PC-3 (cell line): Measurements from ENCODE around the gene ESPNL. TPM values are rescaled to one million over a fixed set of nuclear protein-coding genes. Genes with fewer than 3 reads are reported as not detected.

Experiments used
- ATAC-seq: fragments of 200-7000 bp; cut with Tn5 transposase; 2 replicates; pipeline ENCODE4 v1.9.1; 2020; ENCODE audit warnings: mild to moderate bottlenecking, moderate library complexity
- BruUV-seq: library from RNA; stranded (reverse); fragments of 400-500 nt; replicated peaks from 2 replicates; lab custom pipeline; 2021; lab: Mats Ljungman, UMichigan
- CTCF ChIA-PET: fragments of 300-600 bp; sonication (Branson Sonifier 250); formaldehyde crosslinking; loops from one replicate; lab custom pipeline; 2022; ENCODE audit warnings: antibody characterized with exemption; lab: Charles Lee
- POLR2A ChIA-PET: fragments of 300-600 bp; sonication (Branson Sonifier 250); formaldehyde crosslinking; loops from one replicate; lab custom pipeline; 2022; ENCODE audit warnings: antibody characterized with exemption; ENCODE audit not compliant: unreplicated experiment; lab: Charles Lee
- DNase-seq: peaks from one replicate; pipeline ENCODE4 v3.0.0-alpha.2; 2015
- H2AFZ ChIP-seq: fragments of 300-600 bp; sonication (generic); 2 replicates; pipeline ENCODE4 v1.6.0; 2016; ENCODE audit warnings: antibody characterized with exemption, low read length
- H3F3A ChIP-seq: fragments of 300-600 bp; sonication (generic); one replicate; pipeline ENCODE4 v1.6.0; 2017; ENCODE audit warnings: antibody characterized with exemption, low read length, control low read depth, mild to moderate bottlenecking; ENCODE audit not compliant: unreplicated experiment
- H3K27ac ChIP-seq: fragments of 300-600 bp; sonication (generic); 2 replicates; pipeline ENCODE4 v1.5.1; 2016; ENCODE audit warnings: mild to moderate bottlenecking, low read length
- H3K27me3 ChIP-seq: fragments of 300-600 bp; sonication (generic); 2 replicates; pipeline ENCODE4 v1.6.1; 2016; ENCODE audit warnings: low read length, mixed read lengths
- H3K36me3 ChIP-seq: fragments of 300-600 bp; sonication (generic); 2 replicates; pipeline ENCODE4 v1.6.1; 2016; ENCODE audit warnings: low read depth, mixed run types, low read length, mixed read lengths
- H3K4me1 ChIP-seq: fragments of 300-600 bp; sonication (generic); 2 replicates; pipeline ENCODE4 v1.5.1; 2016; ENCODE audit warnings: low read length; ENCODE audit not compliant: insufficient read depth
- H3K4me2 ChIP-seq: fragments of 300-600 bp; sonication (generic); 2 replicates; pipeline ENCODE4 v1.6.0; 2016; ENCODE audit warnings: low read length
- H3K4me3 ChIP-seq: fragments of 300-600 bp; sonication (generic); 2 replicates; pipeline ENCODE4 v1.5.1; 2016; ENCODE audit warnings: mild to moderate bottlenecking, low read length, mixed read lengths
- H3K79me2 ChIP-seq: fragments of 300-600 bp; sonication (generic); 2 replicates; pipeline ENCODE4 v1.6.1; 2017; ENCODE audit warnings: low read length, mixed read lengths
- H3K9ac ChIP-seq: fragments of 300-600 bp; sonication (generic); 2 replicates; pipeline ENCODE4 v1.6.0; 2016; ENCODE audit warnings: mild to moderate bottlenecking, low read length
- H3K9me2 ChIP-seq: fragments of 300-600 bp; sonication (generic); replicated peaks from 2 replicates; pipeline ENCODE4 v1.6.1; 2016; ENCODE audit warnings: mixed run types, low read length, mixed read lengths
- H3K9me3 ChIP-seq: fragments of 300-600 bp; sonication (generic); 2 replicates; pipeline ENCODE4 v1.6.1; 2016; ENCODE audit warnings: low read length, mixed read lengths
- H4K20me1 ChIP-seq: fragments of 300-600 bp; sonication (generic); 2 replicates; pipeline ENCODE4 v1.6.1; 2016; ENCODE audit warnings: low read length, mixed read lengths
- CTCF ChIP-seq: fragments of 300-600 bp; sonication (generic); conservative IDR thresholded peaks from 2 replicates; pipeline ENCODE4 v1.5.1; 2017; ENCODE audit warnings: antibody characterized with exemption, low read depth, mild to moderate bottlenecking, low read length
- EZH2 ChIP-seq: fragments of 300-600 bp; sonication (generic); IDR thresholded peaks from one replicate; pipeline ENCODE4 v1.6.1; 2017; ENCODE audit warnings: antibody characterized with exemption, mild to moderate bottlenecking, low read length; ENCODE audit not compliant: unreplicated experiment
- EZH2phosphoT487 ChIP-seq: fragments of 300-600 bp; sonication (generic); IDR thresholded peaks from 2 replicates; pipeline ENCODE4 v1.6.1; 2018; ENCODE audit warnings: mild to moderate bottlenecking, antibody characterized with exemption, low read length, borderline replicate concordance
- intact Hi-C: fragments of 100-400 bp; cut with micrococcal nuclease; formaldehyde crosslinking; loops from 2 replicates; pipeline ENCODE4 v1.9.0; 2023
- total RNA-seq: library from RNA; depleted of rRNA; stranded (reverse); fragments of >200 nt; gene quantifications from 2 replicates; pipeline ENCODE4 v1.2.3, GENCODE V29; 2014

The ESPNL gene
- total RNA-seq, 1 experiment from 2014 or later, result not detected

GRCh38 chr2:238163481-238164198 lies 63.5 kb downstream of the ESPNL start:
- ATAC-seq (no peak), DNase-seq (no peak)
- H4K20me1 ChIP-seq, result no peaks in the 10 kb centered on the region
- H3K4me1 ChIP-seq, result peaks cover 3% of the 10 kb centered on the region
- H3K4me2 ChIP-seq, result no peak overlapping the region
- H2AFZ ChIP-seq, result no peak overlapping the region
- BruUV-seq, result no TSS peak
- no peaks in the 10 kb centered on the region for H3K9me3 ChIP-seq
- H3K36me3 ChIP-seq, result no peaks in the 10 kb centered on the region; the same call in 1 of the 2 replicates
- no peak overlapping the region for H3K27ac ChIP-seq
- no peak for TF ChIP-seq CTCF
- no peak overlapping the region for H3K4me3 ChIP-seq
- no peaks in the 10 kb centered on the region for H3K9me2 ChIP-seq
- H3F3A ChIP-seq, result no peaks in the 10 kb centered on the region
- H3K9ac ChIP-seq, result no peak overlapping the region
- no peaks in the 10 kb centered on the region for H3K79me2 ChIP-seq
- no peaks in the 10 kb centered on the region for H3K27me3 ChIP-seq
- intact Hi-C loops, result no loop called here
- CTCF ChIA-PET, result no interaction called here
- POLR2A ChIA-PET, result no interaction called here

- POLR2A ChIA-PET, result no interaction called here
- H3K4me3 ChIP-seq, result no peak overlapping the region
- no peaks in the 10 kb centered on the region for H4K20me1 ChIP-seq
- H3K4me2 ChIP-seq, result no peak overlapping the region
- ATAC-seq (no peak), DNase-seq (no peak)
- no peaks in the 10 kb centered on the region for H3K9me2 ChIP-seq
- no TSS peak for BruUV-seq
- no peak overlapping the region for H3K27ac ChIP-seq
- peaks cover 15% of the 10 kb centered on the region for H3K4me1 ChIP-seq
- no peak for TF ChIP-seq EZH2
- TF ChIP-seq EZH2phosphoT487, result no peak
- TF ChIP-seq CTCF, result no peak
- intact Hi-C loops, result no loop called here
- H3K79me2 ChIP-seq, result no peaks in the 10 kb centered on the region
- H3F3A ChIP-seq, result no peaks in the 10 kb centered on the region
- CTCF ChIA-PET, result no interaction called here
- H3K36me3 ChIP-seq, result no peaks in the 10 kb centered on the region; the same call in 1 of the 2 replicates
- no peaks in the 10 kb centered on the region for H3K27me3 ChIP-seq
- no peaks in the 10 kb centered on the region for H3K9me3 ChIP-seq
- no peak overlapping the region for H2AFZ ChIP-seq
- H3K9ac ChIP-seq, result no peak overlapping the region
Observed at GRCh38 chr2:238164906-238165287, 64.8 kb downstream of the ESPNL start.

- Histone ChIP-seq H3K27ac (no peak overlapping the region), H4K20me1 (no peaks in the 10 kb centered on the region), H3K9me3 (no peaks in the 10 kb centered on the region), H3K27me3 (no peaks in the 10 kb centered on the region), H3K9ac (no peak overlapping the region), H3K4me1 (peaks cover 20% of the 10 kb centered on the region), H3K79me2 (no peaks in the 10 kb centered on the region), H3K9me2 (no peaks in the 10 kb centered on the region), H3K36me3 (peaks cover under 1% of the 10 kb centered on the region; the same call in 1 of the 2 replicates), H2AFZ (no peak overlapping the region), H3K4me3 (no peak overlapping the region), H3K4me2 (no peak overlapping the region), H3F3A (no peaks in the 10 kb centered on the region)
- POLR2A ChIA-PET, result no interaction called here
- DNase-seq (no peak), ATAC-seq (no peak)
- CTCF ChIA-PET, result no interaction called here
- TF ChIP-seq EZH2phosphoT487, result no peak
- TF ChIP-seq CTCF, result no peak
- no peak for TF ChIP-seq EZH2
- no TSS peak for BruUV-seq
- intact Hi-C loops, result no loop called here
Observed at GRCh38 chr2:238165288-238165921, 65.3 kb downstream of the ESPNL start.
